Activated naive CD4-positive, alpha-beta T cell (primary cell): Measurements from ENCODE around the gene MAP4K1.
"Not testable (repeated sequence)": the region's sequence is repeated elsewhere in the genome, so short reads cannot be mapped to it uniquely, and the experiment has no call there.

ENCODE experiments used
- DNase-seq, 4 experiments: peaks; one replicate each; lab custom pipeline; 2025; lab: John Stamatoyannopoulos, UW

Gene MAP4K1

GRCh38 chr19:38650911-38651584 is 33.3 kb upstream of the MAP4K1 start:
- no peak for DNase-seq

- no peak for DNase-seq
Observed at GRCh38 chr19:38650172-38650775, 32.5 kb upstream of the MAP4K1 start.

GRCh38 chr19:38649305-38650171 is 31.8 kb upstream of the MAP4K1 start:
- no peak for DNase-seq

DNA sequence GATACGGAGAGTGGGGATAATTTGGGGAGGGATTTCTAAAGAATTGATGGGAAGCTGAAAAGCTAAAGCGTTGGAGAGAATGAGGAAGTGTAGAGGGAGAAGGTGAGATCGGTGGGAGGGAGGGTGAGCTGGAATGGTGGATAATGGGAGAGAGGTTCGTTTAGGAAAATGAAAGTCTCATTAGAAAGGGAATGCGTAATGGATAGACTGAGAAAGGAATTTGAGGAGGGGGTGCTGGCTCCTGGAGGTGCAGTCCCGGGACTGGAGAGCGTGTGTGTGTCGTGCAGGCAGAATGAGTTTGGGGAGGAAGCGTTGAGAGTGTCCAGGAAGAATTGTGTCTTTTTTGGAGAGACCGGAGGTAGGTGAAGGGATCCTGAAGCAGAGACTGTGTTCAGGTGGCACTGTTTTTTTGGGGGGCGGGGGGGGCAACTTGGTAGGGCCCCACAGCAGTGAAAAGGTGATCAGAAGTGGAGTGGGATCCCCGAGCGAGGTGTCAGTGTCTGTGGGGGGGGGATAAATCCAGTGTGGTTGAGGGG is 31.1 kb upstream of the MAP4K1 start:
- DNase-seq = no peak

GRCh38 chr19:38647966-38648768 is 30.4 kb upstream of the MAP4K1 start:
- DNase-seq = no peak

DNA sequence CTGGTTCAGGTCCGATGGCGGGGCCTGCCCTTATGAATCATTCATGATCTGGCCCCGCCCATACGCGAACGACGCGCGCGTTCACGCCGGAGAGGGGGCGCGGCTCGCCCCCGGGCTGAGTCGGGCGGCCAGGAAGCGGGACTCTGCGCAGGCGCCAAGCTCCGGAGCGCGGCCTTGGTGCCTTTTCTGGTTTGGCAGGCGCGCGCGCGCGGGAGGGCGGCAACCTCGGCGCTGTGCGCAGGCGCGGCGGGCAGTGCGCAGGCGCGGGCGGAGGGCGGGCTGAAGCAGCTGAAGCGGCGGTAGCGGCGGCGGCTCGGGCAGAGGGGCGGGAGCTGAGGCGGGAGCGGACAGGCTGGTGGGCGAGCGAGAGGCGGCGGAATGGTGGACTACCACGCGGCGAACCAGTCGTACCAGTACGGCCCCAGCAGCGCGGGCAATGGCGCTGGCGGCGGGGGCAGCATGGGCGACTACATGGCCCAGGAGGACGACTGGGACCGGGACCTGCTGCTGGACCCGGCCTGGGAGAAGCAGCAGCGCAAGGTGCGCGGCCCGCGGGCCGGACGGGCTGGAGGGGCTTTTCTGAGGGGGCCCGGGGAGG is 29.7 kb upstream of the MAP4K1 start, which contains the start of gene ACTN4:
ACTN4 (plus strand) TSS at position 282 of the 598 bp plus-strand sequence; CDS start at position 379, 97 bp downstream.
- peak; percentile 99 to 100 (median 100) for DNase-seq

DNA sequence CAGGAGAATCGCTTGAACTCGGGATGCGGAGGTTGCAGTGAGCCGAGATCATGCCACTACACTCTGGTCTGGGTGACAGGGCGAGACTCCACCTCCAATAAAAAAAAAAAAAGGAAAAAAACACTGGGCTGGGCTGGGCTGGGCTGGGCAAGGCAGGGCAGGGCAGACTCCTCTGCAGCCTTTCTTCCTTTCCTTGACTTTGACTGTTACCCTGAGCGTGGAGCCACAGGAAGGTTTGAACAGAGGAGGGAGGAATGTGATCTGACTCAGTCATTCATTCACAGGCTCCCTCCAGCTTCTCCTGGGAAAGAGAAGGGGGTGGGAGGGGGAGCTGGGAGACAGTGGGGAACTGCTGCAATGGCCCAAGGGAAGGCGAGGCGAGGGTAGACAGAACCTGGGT is 27.0 kb upstream of the MAP4K1 start:
- no peak for DNase-seq

GRCh38 chr19:38642176-38642575 is 24.4 kb upstream of the MAP4K1 start:
- no peak for DNase-seq

DNA sequence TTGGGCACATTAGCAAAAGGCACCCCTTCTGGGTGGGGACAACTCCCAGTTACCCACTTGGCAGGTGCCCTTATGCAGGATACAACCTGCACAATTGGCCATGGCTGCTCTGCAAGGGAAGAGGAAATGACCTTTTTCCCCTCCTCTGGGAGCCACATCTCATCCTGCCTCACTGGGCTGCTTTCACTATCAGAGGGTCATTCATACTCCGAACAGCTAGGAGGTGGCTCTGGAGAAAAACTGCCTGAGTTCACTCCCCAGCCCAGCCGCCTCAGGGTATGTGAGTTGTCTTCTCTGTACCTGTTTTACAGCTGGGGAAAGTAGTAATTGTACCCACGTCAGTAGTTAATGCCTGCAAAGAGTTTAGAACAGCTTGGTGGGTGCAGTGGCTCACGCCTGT is 22.6 kb upstream of the MAP4K1 start:
- DNase-seq = no peak

DNA sequence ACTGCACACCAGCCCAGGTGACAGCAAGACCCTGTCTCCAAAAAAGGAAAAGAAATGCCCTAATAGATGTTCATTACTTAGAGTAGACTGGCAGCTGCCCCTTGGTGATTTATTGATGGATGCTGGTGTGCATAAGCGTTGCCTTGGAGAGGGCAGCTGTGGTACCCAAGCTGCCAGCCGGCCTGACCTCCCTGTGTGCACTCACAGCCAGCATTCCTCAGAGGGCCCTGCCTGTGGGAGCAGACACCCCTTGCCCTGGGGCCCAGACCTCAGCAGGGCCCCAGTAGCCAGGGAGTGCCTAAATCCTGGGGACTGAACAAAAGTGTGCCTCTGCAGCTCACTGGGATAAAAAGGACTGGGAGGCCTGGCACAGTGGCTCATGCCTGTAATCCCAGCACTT is 21.9 kb upstream of the MAP4K1 start:
- no peak for DNase-seq

DNA sequence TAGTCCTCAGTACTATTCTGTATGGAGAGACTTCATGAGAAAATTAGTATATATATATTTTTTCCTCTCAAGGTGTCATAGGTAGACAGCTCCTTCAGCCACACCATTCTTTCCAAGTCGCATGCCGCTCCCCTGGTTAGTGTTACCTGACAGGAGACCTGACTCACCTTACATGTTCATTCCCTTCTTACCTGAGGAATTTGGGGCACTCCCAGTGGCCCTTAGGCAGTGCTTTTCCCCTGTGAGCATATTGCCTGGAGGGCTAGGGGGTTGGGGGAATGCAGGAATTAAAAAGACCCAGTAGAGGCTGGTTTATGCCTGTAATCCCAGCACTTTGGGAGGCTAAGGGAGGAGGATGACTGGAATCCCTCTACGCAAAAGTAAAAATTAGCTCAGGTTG is 20.7 kb upstream of the MAP4K1 start:
- DNase-seq = no peak

GRCh38 chr19:38635483-38636399 is 18.0 kb upstream of the MAP4K1 start:
- DNase-seq = no peak

- peak; percentile 8 to 59 (median 44) for DNase-seq
Observed at GRCh38 chr19:38634757-38635482, 17.2 kb upstream of the MAP4K1 start.

- DNase-seq = no peak
Observed at GRCh38 chr19:38632476-38633213, 14.9 kb upstream of the MAP4K1 start.

DNA sequence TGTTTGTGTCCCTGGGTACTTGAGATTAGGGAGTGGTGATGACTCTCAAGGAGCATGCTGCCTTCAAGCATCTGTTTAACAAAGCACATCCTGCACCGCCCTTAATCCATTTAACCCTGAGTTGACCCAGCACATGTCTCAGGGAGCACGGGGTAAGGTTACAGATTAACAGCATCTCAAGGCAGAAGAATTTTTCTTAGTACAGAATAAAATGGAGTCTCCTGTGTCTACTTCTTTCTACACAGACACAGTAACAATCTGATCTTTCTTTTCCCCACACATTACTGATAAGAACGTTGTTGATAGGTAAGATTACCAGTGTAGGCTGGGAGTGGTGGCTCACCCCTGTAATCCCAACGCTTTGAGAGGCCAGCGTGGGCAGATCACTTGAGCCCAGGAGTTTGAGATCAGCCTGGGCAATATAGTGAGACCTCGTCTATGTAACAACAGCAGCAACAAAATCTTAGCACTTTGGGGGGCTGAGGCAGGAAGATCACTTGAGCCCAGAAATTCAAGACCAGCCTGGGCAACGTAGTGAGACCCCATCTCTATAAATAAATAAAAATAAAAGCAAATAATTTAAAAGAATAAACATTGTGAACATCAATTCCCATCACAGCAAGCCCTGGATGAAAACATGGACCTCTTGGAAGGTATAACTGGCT is 14.2 kb upstream of the MAP4K1 start:
- DNase-seq = not testable (repeated sequence)

GRCh38 chr19:38631301-38631700 is 13.5 kb upstream of the MAP4K1 start:
- DNase-seq = not testable (repeated sequence)

DNA sequence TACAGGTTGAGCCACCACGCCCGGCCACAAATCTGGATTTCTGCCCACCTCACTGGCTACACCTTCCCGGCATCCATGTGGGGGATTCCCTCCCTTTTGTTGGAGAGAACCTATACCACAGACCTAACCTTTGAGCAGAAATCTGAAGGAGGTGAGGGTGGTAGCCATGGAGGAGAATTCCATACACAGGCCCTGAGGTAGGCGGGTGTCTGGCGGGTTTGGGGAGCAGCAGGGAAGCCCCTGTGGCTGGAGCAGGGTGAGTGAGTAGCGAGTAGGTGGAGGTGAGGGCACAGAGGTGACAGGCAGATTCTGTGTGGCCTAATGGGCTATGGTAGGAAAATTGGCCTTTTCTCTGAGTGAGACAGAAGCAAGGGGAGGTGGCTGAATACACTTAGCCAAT is 11.8 kb upstream of the MAP4K1 start:
- no peak for DNase-seq

GRCh38 chr19:38626401-38626800 is 8.6 kb upstream of the MAP4K1 start:
- no peak for DNase-seq
